Endothelial cell of umbilical vein (primary cell): ENCODE results near the gene PPP1R3A. TPM values are rescaled to one million over a fixed set of nuclear protein-coding genes. Genes with fewer than 3 reads are reported as not detected.

Experiments used
- BruUV-seq: library from RNA; stranded (reverse); fragments of 400-500 nt; replicated peaks from 2 replicates; lab custom pipeline; 2021; lab: Mats Ljungman, UMichigan
- CTCF ChIA-PET: fragments of 300-600, 350-600 bp; sonication (Branson Sonifier 250); formaldehyde crosslinking; loops from one replicate; lab custom pipeline; 2021; ENCODE audit warnings: antibody characterized with exemption, inconsistent platforms; lab: Charles Lee
- POLR2A ChIA-PET: fragments of 300-600, 350-600 bp; sonication (Branson Sonifier 250); formaldehyde crosslinking; loops from one replicate; lab custom pipeline; 2021; ENCODE audit warnings: antibody characterized with exemption, inconsistent platforms; lab: Charles Lee
- DNase-seq: peaks from one replicate; pipeline ENCODE4 v3.0.0-alpha.2; 2011; ENCODE audit warnings: low read depth, low spot score
- FAIRE-seq: peaks from 2 replicates; lab custom pipeline; 2011; peaks lifted over from hg19 to GRCh38; lab: Jason Lieb, UNC
- H2AFZ ChIP-seq: 2 replicates; pipeline ENCODE4 v1.6.0; 2012; ENCODE audit warnings: low read depth, low read length, control low read depth, inconsistent platforms
- H3K27ac ChIP-seq: 2 replicates; pipeline ENCODE4 v1.5.1; 2011; ENCODE audit warnings: low read depth, mild to moderate bottlenecking, control low read depth, low read length, moderate library complexity; ENCODE audit not compliant: insufficient read depth
- H3K27me3 ChIP-seq, 2 experiments: 2 replicates each; pipeline versions ENCODE4 v1.6.0 to v1.6.1; 2011; ENCODE audit warnings: low read length in 2 of 2, mixed read lengths in 1 of 2; ENCODE audit not compliant: control insufficient read depth in 2 of 2, insufficient read depth in 2 of 2
- H3K36me3 ChIP-seq, 2 experiments: 2 replicates in 1 of 2; 3 replicates in 1 of 2; pipeline ENCODE4 v1.5.1; 2011; ENCODE audit warnings: low read length in 2 of 2, mild to moderate bottlenecking in 1 of 2, moderate library complexity in 1 of 2; ENCODE audit not compliant: control insufficient read depth in 2 of 2, insufficient read depth in 2 of 2; ENCODE audit errors: extremely low read depth in 1 of 2
- H3K4me1 ChIP-seq: 3 replicates; pipeline ENCODE4 v1.5.1; 2011; ENCODE audit warnings: mild to moderate bottlenecking, low read length; ENCODE audit not compliant: control insufficient read depth, insufficient read depth; ENCODE audit errors: extremely low read depth
- H3K4me2 ChIP-seq: 2 replicates; pipeline ENCODE4 v1.6.1; 2011; ENCODE audit warnings: low read length, control low read depth, mixed read lengths; ENCODE audit not compliant: insufficient read depth
- H3K4me3 ChIP-seq, 3 experiments: fragments of 200-600 bp in 1 of 3; sonication (generic), shearing (Covaris generic) in 1 of 3; replicated peaks in 1 of 3; 2 replicates each; pipeline ENCODE4 v1.5.1; 2011 to 2016; ENCODE audit warnings: control low read depth in 3 of 3, low read length in 3 of 3, mild to moderate bottlenecking in 2 of 3, inconsistent platforms in 1 of 3, low read depth in 1 of 3, moderate library complexity in 1 of 3; ENCODE audit not compliant: insufficient read depth in 1 of 3
- H3K79me2 ChIP-seq: 2 replicates; pipeline ENCODE4 v1.6.0; 2012; ENCODE audit warnings: low read length, inconsistent platforms; ENCODE audit not compliant: control insufficient read depth, insufficient read depth
- H3K9ac ChIP-seq: replicated peaks from 2 replicates; pipeline ENCODE3; 2011; ENCODE audit warnings: low read length, control low read depth; ENCODE audit not compliant: insufficient read depth; ENCODE audit errors: extremely low read depth
- H3K9me1 ChIP-seq: replicated peaks from 3 replicates; pipeline ENCODE4 v1.6.0; 2011; ENCODE audit warnings: mild to moderate bottlenecking, low read length; ENCODE audit not compliant: control insufficient read depth, insufficient read depth; ENCODE audit errors: extremely low read depth
- H3K9me3 ChIP-seq: replicated peaks from 2 replicates; pipeline ENCODE4 v1.5.1; 2012; ENCODE audit warnings: low read length, inconsistent platforms; ENCODE audit not compliant: control insufficient read depth, insufficient read depth
- H4K20me1 ChIP-seq: replicated peaks from 2 replicates; pipeline ENCODE3; 2011; ENCODE audit warnings: mild to moderate bottlenecking, low read length; ENCODE audit not compliant: control insufficient read depth, insufficient read depth; ENCODE audit errors: extremely low read depth
- EZH2 ChIP-seq: IDR thresholded peaks from 2 replicates; pipeline ENCODE4 v1.6.1; 2012; ENCODE audit warnings: borderline replicate concordance, low read depth, mild to moderate bottlenecking, moderate library complexity, low read length, inconsistent platforms; ENCODE audit not compliant: severe bottlenecking
- FOS ChIP-seq: IDR thresholded peaks from 2 replicates; pipeline ENCODE4 v1.6.1; 2011; ENCODE audit warnings: mild to moderate bottlenecking, low read length, moderate library complexity, borderline replicate concordance; ENCODE audit not compliant: insufficient read depth
- GATA2 ChIP-seq: IDR thresholded peaks from 2 replicates; pipeline ENCODE4 v1.7.0; 2011; ENCODE audit warnings: low read depth, mild to moderate bottlenecking, moderate library complexity, mixed read lengths, low read length; ENCODE audit not compliant: insufficient read length, insufficient read depth
- JUN ChIP-seq: IDR thresholded peaks from 2 replicates; pipeline ENCODE4 v1.6.1; 2011; ENCODE audit warnings: borderline replicate concordance, low read depth; ENCODE audit not compliant: insufficient read length, insufficient read depth
- MYC ChIP-seq: IDR thresholded peaks from one replicate; pipeline ENCODE4 v1.6.1; 2011; ENCODE audit warnings: mild to moderate bottlenecking, low read depth, low read length
- POLR2A ChIP-seq: IDR thresholded peaks from 2 replicates; pipeline ENCODE4 v1.6.1; 2012; ENCODE audit warnings: low read depth, mild to moderate bottlenecking, control low read depth, low read length
- POLR2AphosphoS5 ChIP-seq: IDR thresholded peaks from 2 replicates; pipeline ENCODE4 v1.6.1; 2012; ENCODE audit warnings: low read depth, mild to moderate bottlenecking, control low read depth, low read length, moderate library complexity; ENCODE audit not compliant: insufficient read depth
- dilution Hi-C: fragments of 300-500 bp; cut with MboI; formaldehyde crosslinking; loops from one replicate; pipeline ENCODE4 v1.15.0; 2019; ENCODE audit warnings: low sequenced_read_pairs; ENCODE audit not compliant: extremely low pct_ligation_motif_present
- intact Hi-C: fragments of 100-400 bp; cut with micrococcal nuclease; formaldehyde crosslinking; loops from one replicate; pipeline ENCODE4 v1.10.0; 2022
- polyA plus RNA-seq, 4 experiments: library from polyadenylated mRNA; depleted of rRNA in 3 of 4; stranded (reverse) in 3 of 4; unstranded in 1 of 4; fragments of >200 nt; gene quantifications; 2 replicates each; pipeline versions ENCODE4 v1.2.1 to v1.2.3, GENCODE V29; 2011 to 2012; ENCODE audit warnings: missing spikeins in 1 of 4
- total RNA-seq: library from RNA; stranded (reverse); gene quantifications from 2 replicates; pipeline ENCODE4 v1.2.3, GENCODE V29; 2021
- TF ChIP-seq, protein P1 (sequence below), 2 donors: IDR thresholded peaks; 1 replicate in 1 of 2; 2 replicates in 1 of 2; pipeline ENCODE4 v1.5.1; 2011; ENCODE audit warnings: low read length in 2 of 2, mild to moderate bottlenecking in 2 of 2, moderate library complexity in 2 of 2, control low read depth in 1 of 2, inconsistent platforms in 1 of 2, low read depth in 1 of 2; ENCODE audit not compliant: insufficient read depth in 1 of 2; ENCODE audit errors: extremely low read depth in 1 of 2
- TF ChIP-seq, protein P2 (sequence below): IDR thresholded peaks from 2 replicates; pipeline ENCODE4 v1.6.1; 2011; ENCODE audit not compliant: insufficient read depth, insufficient read length

PPP1R3A gene
- total and polyA plus RNA-seq, 2 donors (not counting 3 experiments of a cell fraction or from before 2014, with no cell fraction given) = not detected

DNA sequence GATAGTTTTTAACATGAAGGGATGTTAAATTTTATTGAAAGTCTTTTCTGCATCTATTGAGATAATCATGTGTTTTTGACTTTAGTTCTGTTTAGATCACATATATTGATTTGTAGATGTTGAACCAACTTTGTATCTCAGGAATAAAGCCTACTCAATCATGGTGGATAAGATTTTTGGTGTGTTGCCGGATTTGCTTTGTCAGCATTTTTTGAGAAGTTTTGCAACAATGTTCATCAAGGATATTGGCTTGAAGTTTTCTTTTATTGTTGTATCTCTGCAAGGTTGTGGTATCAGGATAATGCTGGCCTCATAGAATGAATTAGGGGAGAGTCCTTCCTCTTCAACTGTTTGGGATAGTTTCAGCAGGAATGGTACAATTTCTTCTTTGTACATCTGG is 9.3 kb upstream of the PPP1R3A start:
- H4K20me1 ChIP-seq = no peaks in the 10 kb centered on the region
- CTCF ChIA-PET = no interaction called here
- no peak overlapping the region for H3K9ac ChIP-seq
- H3K4me3 ChIP-seq = no peak overlapping the region
- H3K4me1 ChIP-seq = no peaks in the 10 kb centered on the region
- no peak for FAIRE-seq
- H3K9me1 ChIP-seq = no peaks in the 10 kb centered on the region
- no peak overlapping the region for H3K4me2 ChIP-seq
- no peaks in the 10 kb centered on the region for H3K79me2 ChIP-seq
- TF ChIP-seq EZH2 = no peak
- TF ChIP-seq MYC = no peak
- TF ChIP-seq JUN = no peak
- no peak for TF ChIP-seq GATA2
- no peak for TF ChIP-seq POLR2A
- no peak for TF ChIP-seq POLR2AphosphoS5
- TF ChIP-seq FOS = no peak
- TF ChIP-seq, protein P1, sequence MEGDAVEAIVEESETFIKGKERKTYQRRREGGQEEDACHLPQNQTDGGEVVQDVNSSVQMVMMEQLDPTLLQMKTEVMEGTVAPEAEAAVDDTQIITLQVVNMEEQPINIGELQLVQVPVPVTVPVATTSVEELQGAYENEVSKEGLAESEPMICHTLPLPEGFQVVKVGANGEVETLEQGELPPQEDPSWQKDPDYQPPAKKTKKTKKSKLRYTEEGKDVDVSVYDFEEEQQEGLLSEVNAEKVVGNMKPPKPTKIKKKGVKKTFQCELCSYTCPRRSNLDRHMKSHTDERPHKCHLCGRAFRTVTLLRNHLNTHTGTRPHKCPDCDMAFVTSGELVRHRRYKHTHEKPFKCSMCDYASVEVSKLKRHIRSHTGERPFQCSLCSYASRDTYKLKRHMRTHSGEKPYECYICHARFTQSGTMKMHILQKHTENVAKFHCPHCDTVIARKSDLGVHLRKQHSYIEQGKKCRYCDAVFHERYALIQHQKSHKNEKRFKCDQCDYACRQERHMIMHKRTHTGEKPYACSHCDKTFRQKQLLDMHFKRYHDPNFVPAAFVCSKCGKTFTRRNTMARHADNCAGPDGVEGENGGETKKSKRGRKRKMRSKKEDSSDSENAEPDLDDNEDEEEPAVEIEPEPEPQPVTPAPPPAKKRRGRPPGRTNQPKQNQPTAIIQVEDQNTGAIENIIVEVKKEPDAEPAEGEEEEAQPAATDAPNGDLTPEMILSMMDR (IDR thresholded peaks at IDR 0.05; ENCODE audit: extremely low read depth in 1 of 2, insufficient read depth in 1 of 2, low read depth in 1 of 2, low read length in 2 of 2) = no peak
- TF ChIP-seq, protein P2, sequence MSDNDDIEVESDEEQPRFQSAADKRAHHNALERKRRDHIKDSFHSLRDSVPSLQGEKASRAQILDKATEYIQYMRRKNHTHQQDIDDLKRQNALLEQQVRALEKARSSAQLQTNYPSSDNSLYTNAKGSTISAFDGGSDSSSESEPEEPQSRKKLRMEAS = no peak
- BruUV-seq = no TSS peak
- no peaks in the 10 kb centered on the region for H3K36me3 ChIP-seq
- DNase-seq = no peak
- no peak overlapping the region for H2AFZ ChIP-seq
- no peaks in the 10 kb centered on the region for H3K27me3 ChIP-seq
- intact Hi-C loops = no loop called here
- POLR2A ChIA-PET = no interaction called here
- dilution Hi-C loops = no loop called here
- no peaks in the 10 kb centered on the region for H3K9me3 ChIP-seq
- no peak overlapping the region for H3K27ac ChIP-seq
